ENCODE measurements around the gene TMEM54.

DNA sequence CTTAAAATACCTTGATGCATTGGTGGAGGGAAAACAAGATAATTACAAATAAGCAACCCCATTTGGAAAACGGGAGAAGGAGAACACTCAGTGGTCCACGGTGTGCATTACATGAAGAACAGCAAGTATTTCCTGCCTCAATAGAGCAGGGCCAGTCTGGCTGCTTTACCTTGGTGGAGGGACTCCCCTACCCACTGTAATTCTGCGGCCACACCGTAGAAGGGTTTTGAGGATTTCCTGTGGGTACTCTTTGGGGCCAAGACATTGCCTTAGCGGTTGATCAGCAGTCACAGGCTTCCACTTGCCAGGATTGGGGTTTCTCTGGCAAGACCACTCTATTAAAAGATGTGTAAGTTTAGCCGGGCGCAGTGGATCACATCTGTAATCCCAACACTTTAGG lies 16.3 kb upstream of the TMEM54 start:
- no peak for TF ChIP-seq CTCF (IDR thresholded peaks at IDR 0.05)
- no peak for TF ChIP-seq POLR2A (IDR thresholded peaks at IDR 0.05)

Measured in esophagus squamous epithelium (tissue), 4 donors.